Stimulated activated CD4-positive, alpha-beta T cell treated with anti-CD3 and anti-CD28 coated beads, Interleukin-4, amount 100 ng/mL, for 1 hour (primary cell): ENCODE results near the gene DPEP1.
"Not testable (repeated sequence)": the region's sequence is repeated elsewhere in the genome, so short reads cannot be mapped to it uniquely, and the experiment has no call there.

ENCODE experiments used
- DNase-seq: peaks from one replicate; pipeline ENCODE4 v3.0.0-alpha.2; 2020

The DPEP1 gene

DNA sequence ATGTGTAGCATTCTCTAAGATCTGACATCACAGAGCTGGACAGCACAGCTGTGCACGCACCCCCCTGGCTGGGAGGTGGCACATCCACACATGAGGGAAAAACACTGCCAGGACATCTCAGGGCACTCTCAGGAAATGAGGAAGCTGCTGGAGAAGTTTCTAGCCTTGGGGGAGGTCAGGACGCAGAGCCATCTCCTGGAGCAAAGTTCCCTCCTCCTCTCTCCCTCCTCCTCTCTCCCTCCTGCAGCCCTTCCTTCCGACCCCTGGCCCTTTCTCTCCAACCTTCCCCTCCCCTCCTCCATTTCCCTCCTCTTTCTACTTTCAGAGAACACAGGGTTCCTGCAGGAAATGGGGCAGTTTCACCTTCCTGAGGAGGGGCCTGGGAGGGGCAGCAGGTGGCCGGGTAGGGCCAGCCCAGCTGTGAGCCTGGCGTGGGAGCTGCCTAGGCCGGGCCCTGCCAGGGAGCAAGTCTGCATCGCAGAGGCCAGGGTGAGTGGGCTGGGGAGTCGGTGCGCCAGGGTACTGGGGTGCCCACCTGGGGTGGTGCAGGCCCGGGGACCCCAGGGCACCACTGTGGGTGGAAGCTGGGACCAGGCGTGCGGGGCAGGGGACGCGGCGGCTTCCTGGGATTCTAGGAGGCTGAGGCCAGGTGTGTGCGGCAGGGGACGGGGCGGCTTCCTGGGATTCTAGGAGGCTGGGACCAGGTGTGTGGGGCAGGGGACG is at the start of gene DPEP1:
Gene DPEP1, plus strand, starts transcription at position 412 of the 723 bp plus-strand sequence. CDS start 16,769 bp downstream, outside the sequence.
- DNase-seq, result no peak

DNA sequence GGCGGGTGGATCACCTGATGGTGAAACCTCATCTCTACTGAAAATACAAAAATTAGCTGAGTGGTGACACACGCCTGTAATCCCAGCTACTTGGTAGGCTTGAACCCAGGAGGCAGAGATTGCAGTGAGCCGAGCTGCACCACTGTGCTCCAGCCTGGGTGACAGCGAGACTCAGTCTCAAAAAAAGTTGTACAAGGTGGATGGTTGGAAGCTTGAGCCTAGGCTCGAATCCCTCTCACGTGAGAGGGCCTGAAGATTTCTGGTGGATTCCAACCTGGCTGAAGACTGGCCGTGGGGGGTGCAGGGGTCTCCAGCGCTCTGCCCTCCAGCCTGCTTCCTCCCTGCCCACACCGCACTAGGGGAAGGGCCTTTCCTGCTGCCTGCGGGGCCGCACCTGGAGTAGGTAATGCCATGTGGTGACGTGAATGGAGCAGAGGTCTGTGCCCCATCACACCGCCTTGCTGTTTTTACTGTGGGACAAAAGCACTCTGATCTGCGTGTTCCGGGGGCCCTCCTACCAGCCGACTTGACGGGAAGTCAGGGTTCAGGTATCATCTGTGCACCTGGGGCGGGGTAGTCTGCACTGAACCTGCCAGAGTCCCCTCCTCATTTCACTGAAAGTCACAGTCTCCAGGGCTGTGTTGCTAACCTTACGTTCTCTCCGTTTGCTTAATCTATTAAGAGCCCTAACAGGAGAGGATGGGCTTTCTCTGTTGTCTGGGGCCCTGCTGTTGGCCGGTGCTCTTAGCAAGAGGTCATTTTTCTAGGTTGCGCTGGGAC is 48.8 kb upstream of the DPEP1 start:
- DNase-seq, result peak; percentile 40

DNA sequence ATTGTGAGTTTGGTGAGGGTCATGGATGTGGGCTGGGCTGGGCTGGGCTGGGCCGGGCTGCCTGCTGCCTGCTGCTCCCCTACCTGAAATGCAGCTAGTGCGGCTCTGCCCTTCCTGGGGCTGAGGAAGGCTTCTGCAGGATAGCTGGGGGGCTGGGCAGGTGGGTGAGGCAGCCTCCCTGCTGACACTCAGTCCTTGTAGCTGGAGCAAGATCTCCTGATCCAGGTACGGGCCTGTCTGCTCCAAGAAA is 48.3 kb upstream of the DPEP1 start:
- DNase-seq, result peak; percentile 49

DNA sequence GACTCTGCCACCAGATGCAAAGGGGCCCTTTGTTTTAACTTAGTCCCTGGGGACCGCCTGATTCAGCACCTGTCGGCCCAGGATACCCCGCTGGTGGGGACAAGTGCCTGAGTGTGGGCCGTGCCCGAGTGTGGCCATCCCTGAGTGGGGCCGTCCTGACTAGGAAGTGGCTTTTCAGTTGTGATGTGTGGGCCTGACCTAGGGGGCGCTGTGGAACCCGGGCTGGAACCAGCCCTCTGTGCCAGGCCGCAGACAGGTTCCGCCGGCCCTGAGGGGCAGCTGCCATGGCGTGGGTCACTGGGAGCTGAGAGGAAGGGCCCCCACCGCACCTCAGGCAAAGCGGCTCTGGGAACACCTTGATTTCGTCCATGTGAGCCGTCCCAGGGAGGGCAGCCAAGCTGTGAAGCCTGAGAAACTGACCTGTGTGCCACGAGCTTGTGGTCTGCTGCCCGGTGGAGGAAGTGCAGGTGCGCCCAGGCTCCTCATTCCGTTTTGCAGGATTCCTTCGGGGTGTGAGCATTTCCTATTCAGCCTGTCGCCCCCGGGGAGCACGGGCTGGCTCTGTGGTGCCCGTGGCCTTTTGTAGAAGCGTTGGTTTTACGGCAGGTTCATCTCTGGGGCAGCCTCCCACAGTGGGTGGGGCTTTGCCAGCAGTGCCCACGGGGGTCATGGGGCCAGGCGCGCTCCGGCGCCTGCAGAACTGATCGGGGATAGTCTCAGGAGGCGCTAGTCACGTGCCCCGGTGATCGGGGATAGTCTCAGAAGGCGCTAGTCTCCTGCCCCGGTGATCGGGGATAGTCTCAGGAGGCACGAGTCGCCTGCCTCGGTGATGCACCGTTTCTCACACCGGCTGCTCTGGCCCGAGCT is 47.7 kb upstream of the DPEP1 start:
- peak; percentile 61 for DNase-seq

DNA sequence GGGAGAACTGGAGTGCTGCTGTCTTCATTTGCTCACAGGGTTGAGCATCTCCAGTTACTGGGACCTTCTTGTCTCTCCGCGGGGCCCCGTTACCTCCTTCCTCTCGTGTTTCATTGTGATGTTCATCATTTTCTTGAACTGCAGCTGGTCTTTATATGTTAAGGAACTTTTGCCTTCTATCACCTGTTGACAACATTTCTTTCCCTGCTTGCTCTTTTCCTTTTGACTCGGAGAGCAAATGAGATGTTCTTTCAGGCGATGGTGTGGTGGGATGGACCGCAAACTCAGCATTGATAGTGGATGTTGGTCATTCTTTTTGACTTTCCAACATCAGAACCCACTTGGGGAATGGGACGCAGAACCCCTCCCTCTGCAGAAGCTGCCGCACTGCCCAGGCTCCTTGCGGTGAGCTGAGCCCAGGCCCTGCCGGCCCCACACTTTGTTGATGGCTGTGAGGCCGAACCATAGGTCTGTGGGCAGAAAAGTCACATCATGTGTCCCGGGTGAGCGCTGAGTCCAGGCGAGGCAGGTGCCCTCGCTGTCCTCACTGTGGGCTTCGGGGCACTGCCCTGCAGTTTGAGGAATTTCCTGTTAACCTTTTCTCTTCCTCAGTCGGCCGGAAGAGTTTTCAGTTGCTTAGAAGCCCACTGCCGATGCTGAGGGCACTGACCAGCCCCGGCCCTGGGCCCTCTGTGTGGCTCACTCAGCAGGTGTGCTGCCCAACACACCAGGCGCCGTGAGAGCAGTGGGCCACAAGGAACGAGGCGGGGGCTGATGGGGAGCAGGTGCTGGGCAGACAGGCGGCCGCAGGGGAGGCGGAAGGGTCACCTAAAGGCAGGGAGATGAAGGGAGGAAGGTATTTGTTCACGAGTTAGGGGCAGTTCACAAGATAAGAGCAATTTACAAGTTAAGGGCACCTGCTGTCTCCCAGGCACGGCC is 45.5 kb upstream of the DPEP1 start:
- no peak for DNase-seq

DNA sequence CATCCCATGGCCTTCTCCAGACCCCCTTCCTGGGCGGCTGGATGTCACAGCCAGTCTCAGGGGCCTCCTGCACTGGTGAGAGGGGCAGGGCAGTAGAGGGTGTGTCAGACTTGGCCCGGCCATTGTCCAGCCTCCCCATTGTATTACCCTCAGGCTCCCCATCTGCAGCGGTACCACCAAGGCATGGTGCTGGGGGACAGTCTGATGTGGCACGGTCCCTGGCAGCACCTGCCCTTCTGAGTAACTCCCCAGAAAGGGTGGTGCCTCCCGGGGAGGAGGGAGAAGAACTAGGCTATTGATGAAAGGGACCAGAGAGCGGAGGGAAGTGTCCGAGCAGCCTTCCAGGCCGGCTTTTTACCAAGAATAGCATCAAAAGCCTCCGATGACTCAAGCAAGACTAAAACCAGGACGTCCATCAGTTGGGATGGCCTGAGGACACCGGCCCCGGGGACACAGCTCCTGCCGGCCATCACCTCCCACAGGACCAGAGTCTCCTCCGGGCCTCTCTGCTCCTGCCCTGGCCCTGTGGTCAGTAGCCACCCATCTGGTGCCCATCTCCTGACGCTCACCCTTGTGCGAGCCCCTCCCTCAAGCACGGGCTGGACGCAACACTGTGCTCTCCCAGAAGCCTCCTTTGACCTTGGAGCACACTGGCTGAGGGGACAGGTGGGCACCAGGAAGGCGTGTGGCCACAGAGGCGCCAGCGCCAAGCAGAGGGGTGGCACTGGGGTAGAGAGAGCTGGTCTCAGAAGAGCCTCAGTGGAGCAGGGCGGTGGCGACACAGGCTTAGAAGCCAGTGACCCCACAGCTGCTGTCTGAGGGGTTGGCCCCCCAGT is 43.7 kb upstream of the DPEP1 start:
- no peak for DNase-seq

DNA sequence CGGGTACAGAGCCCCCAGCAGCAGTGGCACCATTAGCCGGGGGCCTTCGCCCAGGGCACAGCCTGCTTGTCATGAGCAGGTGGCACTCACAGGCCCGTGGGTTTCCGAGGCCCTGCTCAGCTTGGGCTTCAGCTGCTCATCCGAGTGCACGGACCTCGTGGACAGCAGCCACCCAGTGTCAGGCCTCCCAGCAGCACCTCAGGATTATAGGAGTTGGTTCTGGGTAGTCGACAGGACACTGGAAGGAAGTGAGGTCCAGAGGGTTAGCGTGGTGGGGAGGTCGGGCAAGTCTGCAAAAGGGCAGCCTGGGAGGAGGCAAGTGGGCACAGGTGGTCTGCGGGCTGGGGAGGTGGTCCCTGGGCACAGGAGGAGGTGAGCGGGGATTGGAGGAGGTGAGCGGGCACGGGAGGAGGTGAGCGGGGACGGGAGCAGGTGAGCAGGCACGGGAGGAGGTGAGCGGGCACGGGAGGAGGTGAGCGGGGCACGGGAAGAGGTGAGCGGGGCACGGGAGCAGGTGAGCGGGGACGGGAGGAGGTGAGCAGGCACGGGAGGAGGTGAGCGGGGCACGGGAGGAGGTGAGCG is 43.0 kb upstream of the DPEP1 start:
- no peak for DNase-seq

DNA sequence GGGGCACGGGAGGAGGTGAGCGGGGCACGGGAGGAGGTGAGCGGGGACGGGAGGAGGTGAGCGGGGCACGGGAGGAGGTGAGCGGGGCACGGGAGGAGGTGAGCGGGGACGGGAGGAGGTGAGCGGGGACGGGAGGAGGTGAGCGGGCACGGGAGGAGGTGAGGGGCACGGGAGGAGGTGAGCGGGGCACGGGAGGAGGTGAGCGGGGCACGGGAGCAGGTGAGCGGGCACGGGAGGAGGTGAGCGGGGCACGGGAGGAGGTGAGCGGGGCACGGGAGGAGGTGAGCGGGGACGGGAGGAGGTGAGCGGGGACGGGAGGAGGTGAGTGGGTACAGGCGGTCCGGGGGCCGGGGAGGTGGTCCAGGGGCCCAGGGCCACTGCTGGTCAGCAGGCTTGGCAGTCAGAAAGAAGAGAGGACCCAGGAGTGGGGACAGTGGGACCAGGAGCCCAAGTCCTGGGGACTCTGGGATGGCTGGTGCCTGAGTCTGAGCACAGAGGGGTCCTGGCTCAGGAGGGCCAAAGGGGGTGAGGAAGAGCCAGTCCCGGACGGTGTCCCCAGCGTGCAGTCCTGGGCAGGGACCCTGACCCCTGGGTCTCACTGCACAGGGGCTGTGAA is 42.4 kb upstream of the DPEP1 start:
- DNase-seq, result not testable (repeated sequence)

DNA sequence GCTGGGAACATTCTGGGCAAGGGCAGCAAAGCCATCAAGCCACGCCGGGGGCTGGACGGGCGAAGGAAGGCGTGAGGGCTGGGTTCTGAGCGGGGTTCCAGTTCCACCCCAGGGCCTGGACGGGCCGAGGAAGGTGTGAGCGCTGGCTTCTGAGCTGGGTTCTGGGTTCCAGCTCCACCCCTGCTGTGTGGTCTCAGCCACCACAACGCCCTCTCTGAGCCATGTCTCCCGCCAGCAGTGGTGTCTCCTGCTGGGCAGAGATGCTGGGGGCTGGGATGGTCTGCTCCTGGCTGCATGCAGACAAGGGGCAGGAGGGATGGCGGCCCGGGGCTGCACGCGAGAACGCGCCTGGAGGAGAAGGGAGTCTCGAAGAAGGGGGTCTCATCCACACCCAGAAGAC is 41.8 kb upstream of the DPEP1 start:
- DNase-seq, result no peak

DNA sequence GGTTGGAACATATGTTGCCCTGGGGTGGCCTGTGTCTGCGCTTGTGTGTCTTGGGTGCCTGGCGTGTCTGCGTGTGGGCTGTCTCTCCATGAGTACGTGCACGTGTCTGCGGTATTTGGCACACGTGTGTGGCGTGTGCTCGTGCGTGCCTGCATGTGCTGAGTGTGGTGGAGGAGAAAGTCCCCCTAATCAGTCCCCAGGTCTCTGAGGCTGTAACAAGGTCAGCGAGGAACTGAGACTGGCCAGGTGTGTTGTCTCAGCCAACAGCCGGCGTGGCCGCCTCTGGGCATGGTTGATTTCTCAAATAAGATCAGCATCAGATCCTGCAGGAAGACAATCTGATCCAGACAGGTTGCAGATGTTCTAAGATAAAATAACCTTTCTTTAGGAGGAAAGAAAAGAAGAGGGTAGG is 41.4 kb upstream of the DPEP1 start:
- no peak for DNase-seq

DNA sequence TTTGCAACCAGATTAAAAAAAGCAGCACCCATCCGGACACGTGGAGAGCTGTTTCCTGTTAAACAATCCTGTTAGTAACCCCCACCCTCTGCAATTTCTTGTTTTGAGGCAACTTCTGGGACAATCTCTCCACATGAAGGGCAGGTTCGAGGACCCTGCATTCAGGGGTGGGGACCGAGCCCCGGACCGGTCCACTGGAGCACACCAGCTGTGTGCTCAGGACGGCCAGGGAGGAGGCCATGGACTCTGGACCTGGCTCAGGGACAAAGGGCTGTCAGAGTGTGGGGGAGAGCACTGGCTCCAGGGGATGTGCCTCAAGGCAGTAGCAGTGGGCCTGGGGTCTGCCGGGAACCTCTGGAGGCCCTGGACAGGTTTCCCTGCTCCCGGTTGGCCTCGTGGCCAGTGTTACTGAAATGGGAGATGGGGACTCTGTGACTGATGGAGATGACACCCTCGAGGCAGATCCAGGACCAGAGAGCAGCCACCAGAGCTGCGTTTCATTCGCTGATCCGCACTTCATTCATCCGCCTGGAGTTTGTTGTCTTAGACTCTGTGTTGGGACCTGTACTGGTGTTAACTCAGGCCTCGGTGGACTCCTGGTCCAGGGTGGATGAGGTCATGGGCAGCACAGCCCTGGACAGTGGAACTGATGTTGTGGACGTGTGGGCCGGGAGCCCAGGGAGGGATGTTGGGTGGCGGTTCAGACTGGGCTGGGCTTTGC is 40.8 kb upstream of the DPEP1 start:
- no peak for DNase-seq

DNA sequence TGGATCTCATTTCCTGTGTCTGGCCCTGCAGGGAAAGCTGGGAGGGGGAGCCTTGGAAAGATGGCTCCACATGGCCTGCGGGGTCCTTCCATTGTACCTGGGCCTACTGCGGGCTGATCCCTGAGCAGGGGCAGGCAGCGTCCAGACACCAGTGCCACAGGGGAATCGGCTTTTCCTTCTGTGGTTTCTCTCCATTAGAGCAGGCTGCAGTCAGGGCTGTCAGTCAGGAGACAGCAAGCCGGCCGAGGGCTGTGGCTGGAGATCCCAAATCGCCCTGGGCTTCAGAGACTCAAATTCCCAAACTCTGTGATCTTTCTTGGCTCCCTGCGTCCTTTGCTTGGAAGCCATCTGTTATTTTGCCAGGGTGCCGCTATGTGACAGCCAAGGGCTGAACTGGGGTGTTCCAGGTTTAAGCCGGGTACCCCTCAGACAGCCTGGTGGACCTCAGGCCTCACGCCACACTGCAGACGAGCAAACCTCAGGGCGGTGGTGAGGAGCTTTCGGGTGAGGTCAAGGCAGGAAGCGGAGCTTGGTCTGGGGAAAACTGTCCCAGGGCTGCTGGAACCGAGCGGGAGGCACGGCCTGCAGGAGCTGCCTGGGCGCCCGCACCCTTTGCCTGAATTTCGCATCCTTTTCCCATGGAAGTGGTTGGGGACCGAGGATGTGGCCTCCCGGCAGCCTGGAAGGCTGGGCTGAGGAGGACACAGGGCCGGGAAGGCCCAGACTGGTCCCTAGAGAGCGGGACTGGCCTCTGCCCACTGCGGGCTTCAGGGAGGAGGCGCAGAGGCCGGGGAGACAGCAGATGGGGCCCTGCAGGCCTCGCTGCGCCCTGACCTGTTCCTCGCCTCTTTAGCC is 39.4 kb upstream of the DPEP1 start:
- DNase-seq, result no peak

DNA sequence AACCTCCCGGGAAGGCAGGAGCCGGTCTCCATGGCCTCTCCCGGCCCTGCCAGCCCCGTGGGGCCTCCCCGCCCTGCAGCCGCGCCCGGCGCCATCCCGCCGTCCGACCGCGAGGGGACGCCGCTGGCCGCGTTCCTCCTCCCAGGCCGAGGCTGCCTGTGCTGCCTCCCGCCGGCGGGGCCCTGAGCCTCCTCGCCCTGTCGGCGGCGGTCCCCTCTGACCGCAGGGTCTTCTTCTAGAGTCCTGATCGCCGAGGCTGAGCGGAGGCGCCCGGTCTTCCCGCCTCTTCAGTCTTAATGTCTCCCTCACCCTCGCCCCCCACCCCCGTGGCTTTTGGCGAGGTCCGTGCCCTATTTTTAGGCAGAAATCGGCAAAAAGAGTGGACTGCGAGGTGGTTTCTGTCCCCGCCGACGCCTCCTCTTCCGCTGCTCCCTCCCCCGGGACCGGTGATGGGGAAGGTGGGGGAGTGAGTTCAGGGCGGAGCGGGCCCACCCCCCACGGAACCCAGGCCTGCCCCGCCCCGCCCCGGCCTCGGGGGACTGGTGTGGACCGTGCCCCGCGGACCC is 38.7 kb upstream of the DPEP1 start:
- peak; percentile 63 for DNase-seq

DNA sequence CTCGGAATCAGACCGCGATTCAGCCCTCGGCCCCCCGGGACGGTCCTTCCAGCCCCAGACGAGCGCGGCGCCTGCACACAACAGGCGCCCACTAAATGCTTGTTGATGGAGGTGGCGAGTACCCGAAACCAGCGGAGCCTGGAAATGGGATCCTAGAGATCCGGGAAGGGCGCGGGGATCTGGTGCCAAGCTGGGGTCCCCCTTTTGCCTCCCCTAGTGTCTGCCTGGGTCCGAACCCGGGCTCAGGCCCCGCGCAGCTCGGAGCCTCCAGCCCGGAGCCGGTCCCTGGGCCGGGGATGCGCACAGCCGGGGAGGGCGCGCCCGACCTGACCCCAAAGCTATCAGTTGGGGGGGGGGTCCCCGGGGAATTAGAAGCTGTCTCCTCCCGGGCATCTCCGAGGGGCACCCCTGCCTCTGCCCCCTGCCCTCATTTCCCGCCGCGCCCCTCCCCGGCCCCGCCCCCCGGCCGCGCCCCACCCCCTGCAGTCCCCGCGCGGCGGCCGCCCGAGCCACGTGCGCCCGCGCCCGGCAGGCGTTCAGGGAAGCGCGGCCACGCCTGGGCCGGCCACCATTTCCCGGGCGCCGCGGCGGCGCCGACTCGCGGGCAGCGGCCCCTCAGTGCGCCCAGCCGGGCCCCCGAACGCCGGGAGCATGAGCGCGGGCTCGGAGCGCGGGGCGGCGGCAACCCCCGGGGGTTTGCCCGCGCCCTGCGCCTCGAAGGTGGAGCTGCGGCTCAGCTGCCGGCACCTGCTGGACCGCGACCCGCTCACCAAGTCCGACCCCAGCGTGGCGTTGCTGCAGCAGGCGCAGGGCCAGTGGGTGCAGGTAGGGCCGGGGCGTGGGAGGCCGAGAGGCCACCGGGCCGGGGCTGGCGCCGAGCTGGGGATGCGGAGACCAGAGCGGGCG is 37.9 kb upstream of the DPEP1 start, which contains the start of gene CPNE7:
Gene CPNE7, plus strand, starts transcription at position 512 of the 906 bp plus-strand sequence. Its CDS starts 140 bp downstream, at position 652.
- DNase-seq, result peak; percentile 35

DNA sequence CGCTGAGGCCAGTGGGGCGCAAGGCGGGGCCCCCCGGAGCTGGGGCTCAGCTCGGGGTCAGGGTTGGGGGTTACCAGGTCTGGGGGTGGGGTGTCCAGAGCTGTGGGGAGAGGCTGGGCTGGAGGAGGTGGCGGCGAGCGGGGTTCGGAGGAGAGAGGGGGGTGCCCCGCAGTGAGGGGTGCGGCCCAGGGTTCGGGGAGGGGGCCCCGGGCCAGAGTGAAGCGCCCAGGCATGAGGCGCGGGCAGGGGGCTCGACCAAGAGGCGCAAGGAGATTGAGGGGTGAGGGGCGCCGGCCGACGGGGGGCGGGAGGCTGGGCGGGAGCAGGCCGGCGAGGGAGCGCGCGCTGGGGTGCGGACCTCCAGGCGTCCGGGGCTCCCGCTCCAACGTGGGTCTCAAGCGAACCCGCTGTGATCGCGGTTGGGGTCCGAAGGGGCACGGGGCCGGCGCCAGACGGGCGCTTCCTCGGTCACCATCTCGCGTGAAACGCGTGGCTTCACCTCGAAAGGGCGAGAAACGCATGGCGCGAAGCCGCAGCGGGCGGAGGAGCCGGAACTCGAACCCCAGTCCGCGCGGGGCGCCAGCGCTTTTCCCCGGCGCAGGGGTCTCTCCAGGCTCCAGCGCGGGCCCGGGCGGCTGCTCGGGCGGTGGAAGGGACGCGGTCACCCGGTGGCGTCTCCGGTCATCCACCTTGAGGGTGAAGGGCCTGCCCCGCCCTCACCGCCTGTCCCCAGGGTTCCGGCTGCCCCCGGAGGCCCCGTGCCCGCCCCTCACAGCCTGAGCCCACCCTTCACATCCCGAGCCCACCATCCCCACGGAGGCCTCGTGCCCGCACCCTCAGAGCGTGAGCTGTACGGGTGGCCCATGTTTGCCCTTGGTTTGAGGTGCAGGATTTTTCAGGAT is 37.0 kb upstream of the DPEP1 start:
- no peak for DNase-seq

DNA sequence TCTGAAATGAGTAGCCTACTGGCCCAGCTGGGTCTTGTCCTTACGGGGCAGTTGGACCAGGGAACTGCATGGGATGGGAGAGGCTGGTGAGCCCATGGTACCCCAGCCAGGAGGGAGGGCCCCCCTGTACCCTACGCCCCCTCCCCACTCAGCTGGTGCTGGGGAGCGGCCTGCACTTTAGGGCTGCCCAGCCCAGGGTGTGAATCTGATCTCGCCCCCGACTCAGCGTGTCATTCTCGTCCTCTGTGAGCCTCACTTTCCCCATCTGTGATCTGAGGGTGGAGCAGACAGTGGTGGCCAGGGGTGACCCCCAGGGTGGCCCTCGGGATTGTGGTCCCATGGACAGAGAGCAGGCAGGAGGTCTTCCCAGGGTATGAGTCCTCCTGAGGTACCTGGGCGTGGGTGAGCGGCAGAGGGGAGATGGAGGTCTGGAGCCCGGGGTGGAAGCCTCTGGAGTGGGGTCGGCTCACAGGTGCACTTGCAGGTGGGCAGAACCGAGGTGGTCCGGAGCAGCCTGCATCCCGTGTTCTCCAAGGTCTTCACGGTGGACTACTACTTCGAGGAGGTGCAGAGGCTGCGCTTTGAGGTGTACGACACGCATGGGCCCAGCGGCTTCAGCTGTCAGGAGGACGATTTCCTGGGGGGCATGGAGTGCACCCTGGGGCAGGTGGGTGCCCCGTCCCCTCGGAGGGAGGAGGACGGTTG is 36.2 kb upstream of the DPEP1 start:
- DNase-seq, result no peak
